CD14-positive monocyte (primary cell): ENCODE measurements around the gene MVB12B. TPM values are rescaled to one million over a fixed set of nuclear protein-coding genes. Genes with fewer than 3 reads are reported as not detected.

Experiments
- DNase-seq, 3 donors: peaks; one replicate each; pipeline ENCODE4 v3.0.0-alpha.2; 2011 to 2022
- H2AFZ ChIP-seq: 2 replicates; pipeline ENCODE4 v1.6.0; 2012; ENCODE audit warnings: mild to moderate bottlenecking, low read depth, low read length, inconsistent platforms; ENCODE audit not compliant: insufficient read depth, poor library complexity, severe bottlenecking
- H3K27ac ChIP-seq, 2 donors: 1 replicate in 1 of 2; 2 replicates in 1 of 2; pipeline ENCODE4 v1.5.1; 2012 to 2013; ENCODE audit warnings: low read length in 2 of 2, control low read depth in 1 of 2, inconsistent platforms in 1 of 2, low read depth in 1 of 2, mild to moderate bottlenecking in 1 of 2
- H3K27me3 ChIP-seq, 2 donors: one replicate each; pipeline versions ENCODE4 v1.6.0 to v1.6.1; 2011 to 2013; ENCODE audit warnings: low read length in 2 of 2; ENCODE audit not compliant: control insufficient read depth in 2 of 2, insufficient read depth in 2 of 2
- H3K36me3 ChIP-seq, 2 donors: replicated peaks in 1 of 2; 1 replicate in 1 of 2; 2 replicates in 1 of 2; pipeline versions ENCODE4 v1.5.1 to v1.6.1; 2012 to 2013; ENCODE audit warnings: low read length in 2 of 2, control low read depth in 1 of 2, inconsistent platforms in 1 of 2, mild to moderate bottlenecking in 1 of 2; ENCODE audit not compliant: insufficient read depth in 2 of 2, control insufficient read depth in 1 of 2
- H3K4me1 ChIP-seq, 2 donors: 1 replicate in 1 of 2; 2 replicates in 1 of 2; pipeline versions ENCODE4 v1.5.1 to v1.6.1; 2012 to 2013; ENCODE audit warnings: low read length in 2 of 2, control low read depth in 1 of 2, inconsistent platforms in 1 of 2, mild to moderate bottlenecking in 1 of 2, moderate library complexity in 1 of 2; ENCODE audit not compliant: insufficient read depth in 2 of 2, control insufficient read depth in 1 of 2
- H3K4me2 ChIP-seq: replicated peaks from 2 replicates; pipeline ENCODE3; 2012; ENCODE audit warnings: low read length, moderate library complexity, mild to moderate bottlenecking; ENCODE audit not compliant: poor library complexity, severe bottlenecking; ENCODE audit errors: extremely low read depth
- H3K4me3 ChIP-seq, 3 experiments: fragments of 200-600 bp in 1 of 3; sonication (generic) in 1 of 3; replicated peaks in 1 of 3; 1 replicate in 2 of 3; 2 replicates in 1 of 3; pipeline ENCODE4 v1.5.1; 2011 to 2013; ENCODE audit warnings: low read length in 3 of 3, mild to moderate bottlenecking in 3 of 3, control low read depth in 2 of 3, low read depth in 2 of 3, inconsistent platforms in 1 of 3, moderate library complexity in 1 of 3
- H3K79me2 ChIP-seq: 2 replicates; pipeline ENCODE4 v1.6.0; 2012; ENCODE audit warnings: mild to moderate bottlenecking, control low read depth, inconsistent platforms, low read length, moderate library complexity; ENCODE audit not compliant: insufficient read depth
- H3K9ac ChIP-seq: 2 replicates; pipeline ENCODE4 v1.6.0; 2017; ENCODE audit warnings: low read length, mild to moderate bottlenecking; ENCODE audit not compliant: insufficient read depth, poor library complexity, severe bottlenecking
- H3K9me3 ChIP-seq, 2 donors: replicated peaks in 1 of 2; 1 replicate in 1 of 2; 2 replicates in 1 of 2; pipeline versions ENCODE4 v1.5.1 to v1.6.1; 2012 to 2013; ENCODE audit warnings: low read length in 2 of 2, control low read depth in 1 of 2; ENCODE audit not compliant: control insufficient read depth in 1 of 2, insufficient read depth in 1 of 2
- H4K20me1 ChIP-seq: 2 replicates; pipeline ENCODE4 v1.6.0; 2012; ENCODE audit warnings: mild to moderate bottlenecking, low read length, control low read depth, moderate library complexity; ENCODE audit not compliant: insufficient read depth
- H3K27ac Mint-ChIP-seq, 7 donors: one replicate each; pipeline ENCODE4 v1.8.0; 2020; ENCODE audit warnings: mild to moderate bottlenecking in 7 of 7, mixed read lengths in 7 of 7, moderate library complexity in 6 of 7, inconsistent platforms in 2 of 7
- H3K27me3 Mint-ChIP-seq, 3 donors: one replicate each; pipeline ENCODE4 v1.8.0; 2021 to 2022; ENCODE audit warnings: low read depth in 3 of 3, mild to moderate bottlenecking in 3 of 3, mixed read lengths in 3 of 3, moderate library complexity in 3 of 3, inconsistent platforms in 1 of 3
- H3K36me3 Mint-ChIP-seq, 2 donors: one replicate each; pipeline ENCODE4 v1.8.0; 2020; ENCODE audit warnings: mixed read lengths in 2 of 2, inconsistent platforms in 1 of 2, mild to moderate bottlenecking in 1 of 2
- H3K4me1 Mint-ChIP-seq: one replicate; pipeline ENCODE4 v1.8.0; 2020; ENCODE audit warnings: mild to moderate bottlenecking, mixed read lengths
- H3K4me3 Mint-ChIP-seq, 2 donors: one replicate each; pipeline ENCODE4 v1.8.0; 2020; ENCODE audit warnings: mild to moderate bottlenecking in 2 of 2, mixed read lengths in 2 of 2, moderate library complexity in 1 of 2
- H3K9me3 Mint-ChIP-seq, 7 donors: one replicate each; pipeline ENCODE4 v1.8.0; 2020 to 2022; ENCODE audit warnings: mixed read lengths in 7 of 7, mild to moderate bottlenecking in 6 of 7, moderate library complexity in 6 of 7, inconsistent platforms in 2 of 7
- CTCF ChIP-seq: fragments of 200-600 bp; IDR thresholded peaks from one replicate; pipeline ENCODE4 v1.8.0; 2022; ENCODE audit warnings: antibody characterized with exemption, mild to moderate bottlenecking
- WGBS: methylation state at CpG from one replicate; pipeline ENCODE4 v1.1.5; 2013; ENCODE audit warnings: missing lambda C conversion rate; ENCODE audit not compliant: insufficient coverage; 5-methylcytosine and 5-hydroxymethylcytosine counted together
- intact Hi-C, 2 donors: fragments of 100-400 bp; cut with micrococcal nuclease; formaldehyde crosslinking; loops; one replicate each; pipeline versions ENCODE4 v1.15.0 to v1.15.1; 2023
- polyA plus RNA-seq, 3 donors: library from polyadenylated mRNA; depleted of rRNA in 1 of 3; unstranded in 2 of 3; stranded (reverse) in 1 of 3; fragments of 300-500 nt in 2 of 3; fragments of >200 nt in 1 of 3; fragmentation: Illumina TruSeq in 2 of 3; gene quantifications; 1 replicate in 2 of 3; 2 replicates in 1 of 3; pipeline ENCODE4 v1.2.3, GENCODE V29; 2012 to 2021

MVB12B gene
- polyA plus RNA-seq, 3 donors: 2.8 to 8.1 (median 3.5) TPM

DNA sequence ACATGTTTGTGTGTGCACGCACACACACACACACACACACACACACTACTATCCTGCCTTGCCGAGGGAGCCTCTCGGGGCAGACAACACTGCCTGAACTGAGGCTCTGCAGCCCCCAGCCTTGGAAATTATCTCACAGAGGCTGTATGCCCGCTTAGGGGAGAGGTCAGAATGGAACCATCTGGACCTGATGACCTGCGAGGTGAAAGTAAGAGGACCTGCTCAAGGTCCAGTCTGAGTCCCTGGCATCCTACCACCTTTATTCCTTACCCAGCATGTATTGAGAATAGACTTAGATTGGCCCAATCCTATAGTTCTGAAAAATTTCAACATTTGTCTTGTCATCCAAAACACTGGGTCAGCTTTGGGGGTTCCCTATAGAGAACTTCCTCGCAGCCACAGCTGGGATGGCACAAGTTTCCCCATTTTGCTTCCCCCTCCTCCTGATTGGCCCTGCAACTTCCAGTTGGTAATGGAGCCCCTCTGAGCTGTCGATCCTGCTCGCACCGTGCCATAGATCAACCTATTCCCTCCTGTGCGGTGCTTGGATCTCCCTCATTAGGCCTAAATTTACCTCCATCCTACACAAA lies 10.2 kb downstream of the MVB12B start:
- 8% methylated on average over 4 of the region's 10 CpGs for WGBS
- Mint-ChIP-seq H3K27me3 (no peaks in the 10 kb centered on the region), H3K4me3 (peak overlapping the region in 1 of 2 donors; percentile 70), H3K4me1 (peaks cover 62% of the 10 kb centered on the region), H3K27ac (peak overlapping the region; percentile 76 to 96 (median 88)), H3K9me3 (peaks cover 0 to 2% (median 0%) of the 10 kb centered on the region in 7 donors), H3K36me3 (peaks cover 19 to 25% of the 10 kb centered on the region in 2 donors)
- no peak for TF ChIP-seq CTCF
- Histone ChIP-seq H3K27me3 (no peaks in the 10 kb centered on the region), H3K4me1 (peaks cover 34 to 41% of the 10 kb centered on the region in 2 donors), H3K9ac (no peak overlapping the region), H3K4me3 (peak overlapping the region in 1 of 3 experiments; percentile 34), H3K36me3 (peaks cover 14 to 23% of the 10 kb centered on the region in 2 donors), H3K4me2 (peak overlapping the region; percentile 45), H3K27ac (peak overlapping the region; percentile 14 to 80), H4K20me1 (no peaks in the 10 kb centered on the region), H3K9me3 (no peaks in the 10 kb centered on the region), H2AFZ (peak overlapping the region; percentile 26), H3K79me2 (peaks cover 69% of the 10 kb centered on the region)
- peak; percentile 50 to 89 (median 59) for DNase-seq
- intact Hi-C loops: no loop called here

- Histone ChIP-seq H2AFZ (no peak overlapping the region), H3K79me2 (peaks cover 59% of the 10 kb centered on the region), H3K4me3 (no peak overlapping the region), H3K4me2 (peak overlapping the region; percentile 18), H3K27ac (peak overlapping the region; percentile 9 to 80), H4K20me1 (no peaks in the 10 kb centered on the region), H3K4me1 (peaks cover 34 to 36% of the 10 kb centered on the region in 2 donors), H3K36me3 (peaks cover 14 to 33% of the 10 kb centered on the region in 2 donors), H3K27me3 (no peaks in the 10 kb centered on the region), H3K9ac (no peak overlapping the region), H3K9me3 (no peaks in the 10 kb centered on the region)
- TF ChIP-seq CTCF: no peak
- no peaks in the 10 kb centered on the region for H3K27me3 Mint-ChIP-seq
- H3K4me1 Mint-ChIP-seq: peaks cover 58% of the 10 kb centered on the region
- peak overlapping the region in 6 of 7 donors; percentile 7 to 96 (median 87) for H3K27ac Mint-ChIP-seq
- intact Hi-C loops: no loop called here
- DNase-seq: no peak
- WGBS: 98% methylated on average over 26 of the region's 32 CpGs
- peaks cover 0 to 2% (median 0%) of the 10 kb centered on the region in 7 donors for H3K9me3 Mint-ChIP-seq
- no peak overlapping the region for H3K4me3 Mint-ChIP-seq
- peaks cover 21 to 29% of the 10 kb centered on the region in 2 donors for H3K36me3 Mint-ChIP-seq
These were observed 11.2 kb downstream of the MVB12B start for GRCh38 chr9:126337729-126338372.
